Stimulated activated CD8-positive, alpha-beta memory T cell treated with anti-CD3 and anti-CD28 coated beads, Interleukin-2, amount 100 ng/mL, for 48 hours (primary cell): Measurements from ENCODE around the gene FAM20C.

Experiments
- DNase-seq, 2 donors: peaks; one replicate each; pipeline ENCODE4 v3.0.0-alpha.2; 2020; ENCODE audit warnings: low read depth in 2 of 2

Gene FAM20C

DNA sequence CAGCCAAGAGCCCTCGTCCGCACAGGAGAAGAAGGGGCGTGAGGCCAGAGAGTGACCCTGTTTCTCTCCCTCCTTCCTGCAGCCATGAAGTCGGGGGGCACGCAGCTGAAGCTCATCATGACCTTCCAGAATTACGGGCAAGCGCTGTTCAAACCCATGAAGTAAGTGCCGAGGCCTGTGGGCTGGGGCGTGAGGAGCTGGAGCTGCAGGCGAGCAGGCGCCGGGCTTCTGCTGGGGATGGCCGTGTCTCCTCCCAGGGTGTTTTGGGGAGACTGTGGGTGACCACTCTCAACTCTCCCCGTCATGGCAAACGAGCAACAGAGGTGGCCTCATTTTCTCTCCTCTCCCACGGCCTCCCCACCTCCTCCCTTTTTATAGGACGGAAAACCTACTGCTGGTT lies 16.4 kb downstream of the FAM20C start:
- no peak for DNase-seq

DNA sequence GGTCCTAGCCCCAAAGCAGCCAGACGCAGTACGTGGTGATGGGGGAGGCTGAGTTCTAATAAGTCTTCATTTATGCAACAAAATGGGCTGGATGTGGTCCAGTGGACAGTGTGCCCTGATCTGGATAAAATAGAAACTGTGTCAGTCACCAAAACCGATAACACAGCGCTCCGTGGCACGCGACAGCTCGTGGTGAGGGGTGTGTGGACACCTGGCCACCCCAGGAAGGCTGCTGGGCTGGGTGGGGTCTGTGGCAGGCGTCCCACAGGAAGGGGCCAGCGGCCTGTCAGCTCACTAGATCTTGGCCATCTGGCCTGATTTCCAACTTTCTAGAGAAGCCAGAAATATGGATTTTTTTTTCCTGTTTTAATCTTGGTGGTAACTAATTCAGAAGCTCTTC lies 17.0 kb downstream of the FAM20C start:
- no peak for DNase-seq

DNA sequence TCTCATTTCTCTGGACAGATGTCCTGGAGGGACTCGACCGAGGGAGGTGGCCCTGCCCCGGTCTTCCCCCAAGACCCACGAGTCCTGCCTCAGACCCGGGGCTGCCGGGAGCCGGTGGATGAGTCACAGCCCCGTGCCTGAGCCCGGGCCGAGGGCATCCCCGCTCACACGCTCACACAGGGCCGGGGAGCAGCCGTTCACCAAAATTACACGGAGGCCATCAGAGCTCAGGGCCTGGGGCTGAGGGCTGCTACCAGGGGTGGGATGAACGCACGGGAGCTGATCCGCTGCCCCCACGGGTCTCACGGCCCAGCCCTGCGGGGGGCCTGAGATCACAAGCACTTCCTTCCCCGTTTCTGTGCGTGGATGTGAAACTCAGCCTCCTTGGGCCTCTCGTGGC lies 17.5 kb downstream of the FAM20C start:
- DNase-seq: no peak

DNA sequence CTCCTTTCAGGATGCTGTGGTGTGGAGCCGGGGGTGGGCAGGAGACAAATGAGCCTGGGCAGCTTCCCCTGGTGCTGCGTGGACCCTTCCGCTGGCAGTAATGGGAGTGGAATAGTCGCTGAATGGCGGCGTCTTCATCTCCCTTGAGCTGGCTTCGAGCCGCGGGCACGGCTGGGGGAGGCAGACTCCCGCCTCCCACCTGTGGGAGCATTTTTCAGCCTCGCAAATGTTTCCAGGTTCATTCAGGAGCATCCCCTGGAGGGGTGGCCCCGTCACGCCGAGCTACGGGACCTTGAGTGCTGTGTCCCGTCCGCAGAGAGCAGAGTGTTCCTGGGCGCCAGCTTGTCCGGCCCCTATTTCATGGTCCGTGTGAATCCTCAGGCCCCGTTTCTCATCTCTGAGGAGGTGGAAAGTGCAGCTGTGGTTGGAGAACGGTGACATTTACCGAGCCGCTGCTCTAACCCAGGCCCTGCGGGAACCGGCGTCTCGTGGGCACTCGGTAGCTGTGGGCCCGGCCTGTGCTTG lies 18.1 kb downstream of the FAM20C start:
- DNase-seq: no peak

DNA sequence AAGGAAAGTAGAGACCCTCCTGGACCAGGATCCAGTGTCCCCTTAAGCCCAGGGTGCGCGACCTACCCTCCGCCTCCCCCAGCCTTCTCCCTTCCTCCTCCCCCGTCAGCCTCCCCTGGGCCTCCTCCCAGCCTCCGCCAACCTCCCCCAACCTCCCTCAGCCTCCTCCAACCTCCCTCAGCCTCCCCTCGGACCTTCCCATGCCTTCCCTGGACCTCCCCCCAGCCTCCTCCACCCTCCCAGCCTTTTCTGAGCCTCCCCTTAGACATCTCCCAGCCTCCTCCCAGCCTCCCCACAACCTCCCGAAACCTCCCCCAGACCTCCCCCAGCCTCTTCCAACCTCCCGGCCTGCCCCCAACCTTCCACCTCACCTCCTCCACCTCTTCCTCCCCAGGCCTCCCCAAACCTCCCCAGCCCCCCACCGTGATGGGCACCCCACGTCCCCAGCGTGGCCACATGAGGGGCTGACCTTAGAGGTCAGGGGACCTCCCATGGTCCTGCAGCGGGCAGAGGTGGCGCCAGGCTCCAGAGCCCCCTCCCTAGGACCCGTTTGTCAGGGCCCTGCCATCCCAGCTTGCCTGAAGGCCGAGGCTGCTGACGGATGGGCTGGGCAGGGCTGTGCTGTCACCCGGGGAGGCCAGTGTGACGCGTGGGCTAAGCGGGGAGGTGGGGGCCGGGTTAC lies 18.8 kb downstream of the FAM20C start:
- no peak for DNase-seq

DNA sequence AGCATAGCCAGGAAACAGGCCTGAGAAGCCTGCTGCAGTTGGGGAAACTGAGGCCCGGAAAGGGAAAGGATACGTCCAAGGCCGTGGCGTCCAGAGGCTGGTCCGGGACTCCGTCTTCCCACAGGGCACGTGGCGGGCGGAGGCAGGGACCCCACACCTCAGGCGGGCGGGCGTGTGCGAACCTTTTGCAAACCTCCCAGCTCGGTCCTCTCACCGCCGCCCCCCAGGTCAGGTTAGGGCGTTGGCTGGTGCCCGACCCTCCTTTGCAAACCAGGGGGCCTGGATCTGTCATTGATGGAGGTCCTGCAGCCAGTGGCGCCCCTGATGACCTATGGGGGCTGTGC lies 19.3 kb downstream of the FAM20C start:
- DNase-seq: no peak

DNA sequence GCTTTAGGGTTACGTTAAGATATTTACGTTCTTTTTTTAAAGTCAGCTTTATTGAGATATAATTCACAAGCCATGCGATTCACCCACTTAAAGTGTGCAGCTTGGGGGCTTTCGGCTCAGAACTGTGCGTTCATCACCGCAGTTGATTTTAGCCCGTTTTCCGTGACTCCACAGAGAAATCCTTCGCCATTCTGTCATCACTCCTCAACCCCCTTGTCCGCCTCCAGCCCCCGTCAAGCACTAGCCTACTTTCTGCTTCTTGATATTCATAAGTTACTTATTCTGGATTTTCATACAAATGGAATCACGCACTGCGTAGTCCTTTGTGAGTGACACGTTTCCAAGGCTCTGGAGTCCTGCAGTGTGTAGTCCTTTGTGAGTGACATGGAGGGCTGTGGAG lies 20.4 kb downstream of the FAM20C start:
- DNase-seq: no peak

DNA sequence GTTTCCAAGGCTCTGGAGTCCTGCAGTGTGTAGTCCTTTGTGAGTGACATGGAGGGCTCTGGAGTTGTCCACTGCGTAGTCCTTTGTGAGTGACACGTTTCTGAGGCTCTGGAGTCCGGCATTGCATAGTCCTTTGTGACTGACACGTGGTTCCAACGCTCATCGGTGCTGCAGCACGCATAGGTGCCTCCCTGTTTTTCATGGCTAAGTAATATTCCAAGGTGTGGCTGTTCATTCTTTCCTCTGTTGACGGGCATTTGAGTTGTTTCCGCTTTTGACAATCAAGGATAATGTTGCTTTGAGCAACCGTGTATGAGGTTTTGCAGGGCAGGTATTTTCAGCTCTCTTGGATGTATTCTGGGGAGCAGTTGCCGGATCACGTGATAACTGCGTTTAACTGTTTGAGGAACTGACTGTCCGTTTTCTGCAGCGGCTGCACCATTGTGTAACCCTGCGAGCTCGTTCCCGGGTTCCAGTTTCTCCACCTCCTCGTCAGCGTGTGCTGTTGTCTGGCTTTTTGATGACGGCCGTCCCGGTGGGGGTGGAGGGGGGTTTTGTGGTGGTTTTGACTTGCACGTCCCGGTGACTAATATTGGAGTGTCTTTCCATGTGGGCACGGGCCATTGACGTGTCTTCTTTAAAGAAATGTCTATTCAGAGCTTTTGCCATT lies 21.1 kb downstream of the FAM20C start:
- no peak for DNase-seq

DNA sequence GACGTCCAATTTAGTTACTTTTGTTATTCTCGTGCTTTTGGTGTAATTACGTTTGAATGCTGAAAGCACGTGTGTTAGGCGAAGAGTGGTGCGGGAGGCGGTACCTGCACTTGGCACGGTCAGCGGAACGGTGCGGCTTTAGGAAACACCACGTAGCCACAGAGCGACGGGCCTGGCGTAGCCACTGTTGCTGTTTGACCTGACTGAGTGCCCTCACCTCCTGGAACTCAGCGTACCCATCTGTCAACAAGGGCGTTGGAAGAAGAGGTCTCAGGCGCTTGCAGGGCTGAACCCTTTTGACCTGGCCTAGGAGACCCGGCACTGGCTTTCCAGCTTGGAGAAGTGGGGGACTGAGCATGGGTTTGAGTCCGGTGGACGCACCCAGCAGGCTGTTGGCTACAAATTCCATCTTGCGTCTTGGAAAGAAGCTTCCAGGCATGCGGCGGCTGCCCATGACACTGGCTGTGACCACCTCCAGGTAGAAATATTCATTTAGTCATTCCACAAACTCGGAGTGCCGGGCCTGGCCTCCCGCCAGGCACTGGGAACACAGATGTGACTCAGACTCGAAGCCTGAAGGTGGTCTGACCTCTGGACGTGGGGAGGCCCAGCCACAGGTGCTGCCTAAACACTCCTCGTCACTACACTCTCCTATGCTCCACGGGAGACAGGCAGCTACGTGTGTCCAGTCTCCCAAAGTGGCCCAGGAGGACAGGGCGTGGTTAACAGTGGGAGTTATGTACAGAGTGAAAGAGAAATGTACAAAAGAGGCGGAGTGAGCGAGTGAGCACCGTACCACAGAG lies 22.2 kb downstream of the FAM20C start:
- no peak for DNase-seq

DNA sequence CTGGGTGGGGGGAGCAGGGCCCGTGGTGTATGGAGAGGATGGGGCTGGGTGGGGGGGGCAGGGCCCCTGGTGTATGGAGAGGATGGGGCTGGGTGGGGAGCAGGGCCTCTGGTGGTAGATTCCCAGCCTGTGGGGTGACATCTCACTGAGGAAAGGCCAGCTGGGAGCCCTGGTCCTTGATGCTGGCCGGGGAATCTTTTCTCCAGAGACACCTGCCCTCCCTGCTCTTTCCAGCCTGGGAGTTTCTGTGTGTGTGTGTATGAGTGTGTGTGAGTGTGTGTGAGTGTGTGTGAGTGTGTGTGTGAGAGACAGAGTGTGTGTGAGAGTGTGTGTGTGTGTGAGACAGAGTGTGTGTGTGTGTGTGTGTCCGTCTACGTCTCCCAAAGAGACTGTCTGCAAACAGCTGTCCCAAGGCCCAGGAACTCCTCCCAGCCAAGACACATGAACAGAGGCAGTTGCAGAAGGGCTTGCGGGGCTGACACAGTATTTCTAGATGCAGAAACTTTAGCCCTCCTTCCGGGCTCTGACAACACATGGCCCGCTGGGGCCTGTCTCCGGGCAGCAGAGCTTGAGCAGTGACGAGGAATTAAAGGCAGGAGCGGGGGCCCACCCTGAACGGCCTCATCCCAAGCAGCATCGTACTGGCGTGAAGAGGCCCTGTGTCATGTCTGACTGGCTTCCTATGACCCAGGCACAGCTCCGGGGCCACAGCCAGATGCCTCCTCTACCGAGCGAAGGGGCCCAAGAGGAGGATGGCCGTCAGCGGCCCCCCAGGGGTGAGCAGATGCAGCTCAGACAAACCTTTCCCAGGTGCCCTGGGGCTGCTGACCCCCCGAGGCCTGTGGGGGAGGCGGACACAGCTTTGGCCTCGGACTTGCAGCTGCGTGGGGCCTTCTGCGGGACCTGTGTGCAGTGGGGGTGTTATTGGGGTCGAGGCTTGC lies 24.3 kb downstream of the FAM20C start:
- DNase-seq: no peak

DNA sequence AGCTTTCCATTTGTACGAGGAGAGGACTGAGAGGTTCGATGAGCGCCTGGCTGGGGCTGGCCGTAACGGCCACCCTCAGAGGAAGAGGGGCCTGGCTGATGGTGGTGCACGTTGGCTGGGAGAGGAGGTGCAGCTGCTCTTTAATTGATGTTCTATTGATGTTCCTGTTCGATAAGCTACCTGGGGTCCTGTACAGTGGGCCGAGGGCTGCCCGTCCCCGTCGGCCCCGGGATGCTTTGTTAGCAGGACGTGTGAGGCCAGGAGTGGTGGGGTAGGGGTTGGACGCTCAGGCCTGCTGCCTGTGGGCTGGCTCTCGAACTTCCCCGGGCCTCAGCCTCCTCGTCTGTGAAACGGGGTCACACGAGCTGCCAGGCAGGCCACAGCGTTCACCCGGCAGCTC lies 25.4 kb downstream of the FAM20C start:
- DNase-seq: no peak

DNA sequence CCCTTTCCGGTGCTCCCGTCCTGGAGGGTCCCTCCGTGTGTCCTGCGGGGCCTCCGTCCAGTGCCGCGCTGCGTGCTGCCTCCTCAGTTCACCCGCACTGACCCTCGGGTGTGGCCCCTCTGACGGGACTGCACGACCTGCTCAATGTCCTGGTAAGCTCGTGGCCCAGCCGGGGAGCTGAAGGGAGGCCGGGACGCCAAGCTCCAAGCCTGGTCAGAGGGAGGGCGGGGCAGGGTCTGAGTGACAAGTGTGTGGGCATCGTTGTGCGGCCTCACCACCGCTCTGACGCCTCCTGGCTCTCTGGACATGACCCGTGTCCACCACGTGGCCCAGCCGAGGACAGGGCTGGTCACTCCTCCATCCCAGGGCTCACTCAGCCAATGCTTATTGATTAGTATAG lies 25.9 kb downstream of the FAM20C start:
- no peak for DNase-seq

DNA sequence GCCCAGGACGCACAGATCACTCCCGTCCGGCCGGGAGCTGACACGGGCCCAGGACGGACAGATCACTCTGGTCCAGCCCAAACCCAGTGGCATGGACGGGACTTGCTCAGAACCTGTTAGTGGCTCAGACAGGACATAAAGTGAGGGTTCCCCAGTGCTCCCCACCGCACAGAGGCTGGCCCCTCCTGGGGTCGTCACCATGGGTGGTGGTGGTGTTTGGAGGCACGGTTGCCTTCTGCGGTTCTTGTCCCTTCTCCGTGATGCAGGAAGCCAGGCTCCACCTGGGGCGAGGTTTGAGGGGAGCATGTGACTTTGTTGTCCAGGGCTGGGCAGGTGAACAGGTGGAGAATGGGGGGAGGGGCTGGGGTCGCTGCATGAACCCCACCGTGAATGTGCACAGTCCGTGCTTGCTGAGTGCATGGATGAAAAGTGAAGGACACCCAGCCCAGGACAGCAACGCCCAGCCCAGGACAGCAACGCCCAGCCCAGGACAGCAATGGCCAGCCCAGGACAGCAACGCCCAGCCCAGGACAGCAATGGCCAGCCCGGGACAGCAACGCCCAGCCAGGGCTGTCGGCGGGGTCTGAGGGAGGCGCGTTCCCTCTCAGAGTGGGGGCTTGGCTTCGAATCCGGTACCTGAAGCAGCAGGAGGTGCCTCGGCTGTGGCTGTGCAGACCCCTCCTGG lies 26.7 kb downstream of the FAM20C start:
- no peak for DNase-seq

DNA sequence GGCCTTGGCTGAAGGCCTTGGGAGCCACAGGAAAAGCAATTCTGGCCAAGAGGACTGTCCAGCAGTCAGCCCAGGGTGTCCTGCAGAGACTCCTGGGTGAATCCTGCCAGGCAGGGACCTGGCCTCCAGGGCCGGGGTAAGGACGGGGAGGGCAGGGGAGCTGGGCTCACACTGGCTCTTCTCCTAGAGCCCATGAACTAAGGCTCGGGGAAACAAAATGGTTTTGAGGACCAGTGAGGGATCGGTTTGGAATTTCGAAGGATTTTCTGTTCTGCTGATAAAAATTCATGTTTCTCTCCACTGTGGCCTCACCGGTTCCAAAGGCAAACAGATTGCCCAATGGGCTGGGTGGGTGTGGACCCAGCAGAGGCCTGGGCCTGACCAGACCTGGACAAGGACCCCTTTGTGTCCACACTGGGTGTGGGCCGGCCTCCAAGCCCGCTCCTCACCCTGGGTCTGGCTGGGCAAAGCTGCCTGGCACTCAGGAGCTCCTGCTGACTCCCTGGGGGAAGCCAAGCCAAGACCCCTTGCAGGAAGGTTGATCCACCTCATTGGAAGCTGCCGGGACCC lies 27.3 kb downstream of the FAM20C start:
- no peak for DNase-seq

DNA sequence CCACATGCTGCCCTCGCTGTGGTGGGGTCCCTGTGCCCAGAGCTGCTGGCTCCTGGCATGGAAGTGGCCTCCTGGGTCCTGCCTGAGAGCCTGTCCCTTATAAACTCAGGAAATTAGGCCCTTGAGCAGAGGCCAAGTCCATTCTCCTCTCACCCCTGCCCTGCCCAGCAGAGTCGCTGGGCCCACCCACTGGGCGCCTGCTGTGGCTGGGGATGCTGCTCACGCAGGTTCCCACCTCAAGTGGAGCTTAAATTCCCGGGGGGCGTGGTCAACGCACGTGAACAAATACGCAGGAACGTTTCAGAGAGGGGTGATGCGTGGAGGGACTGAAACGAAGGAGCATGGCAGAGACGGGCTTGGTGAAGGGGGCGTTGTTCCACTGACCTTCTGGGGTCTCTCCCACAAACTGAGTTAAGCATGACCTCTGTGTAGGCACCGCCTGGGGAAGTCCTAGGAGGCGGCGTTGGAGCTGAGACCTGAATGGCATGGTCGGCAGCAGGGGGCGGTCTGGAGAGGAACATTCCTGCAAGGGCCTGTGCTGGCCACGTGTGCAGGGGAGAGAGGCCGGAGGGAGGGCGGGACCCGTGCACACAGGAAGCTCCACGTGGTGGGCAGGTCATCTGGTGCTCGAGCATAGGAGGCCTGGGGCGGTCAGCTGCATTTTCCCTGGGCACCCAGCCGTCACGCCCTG lies 27.9 kb downstream of the FAM20C start:
- DNase-seq: no peak

DNA sequence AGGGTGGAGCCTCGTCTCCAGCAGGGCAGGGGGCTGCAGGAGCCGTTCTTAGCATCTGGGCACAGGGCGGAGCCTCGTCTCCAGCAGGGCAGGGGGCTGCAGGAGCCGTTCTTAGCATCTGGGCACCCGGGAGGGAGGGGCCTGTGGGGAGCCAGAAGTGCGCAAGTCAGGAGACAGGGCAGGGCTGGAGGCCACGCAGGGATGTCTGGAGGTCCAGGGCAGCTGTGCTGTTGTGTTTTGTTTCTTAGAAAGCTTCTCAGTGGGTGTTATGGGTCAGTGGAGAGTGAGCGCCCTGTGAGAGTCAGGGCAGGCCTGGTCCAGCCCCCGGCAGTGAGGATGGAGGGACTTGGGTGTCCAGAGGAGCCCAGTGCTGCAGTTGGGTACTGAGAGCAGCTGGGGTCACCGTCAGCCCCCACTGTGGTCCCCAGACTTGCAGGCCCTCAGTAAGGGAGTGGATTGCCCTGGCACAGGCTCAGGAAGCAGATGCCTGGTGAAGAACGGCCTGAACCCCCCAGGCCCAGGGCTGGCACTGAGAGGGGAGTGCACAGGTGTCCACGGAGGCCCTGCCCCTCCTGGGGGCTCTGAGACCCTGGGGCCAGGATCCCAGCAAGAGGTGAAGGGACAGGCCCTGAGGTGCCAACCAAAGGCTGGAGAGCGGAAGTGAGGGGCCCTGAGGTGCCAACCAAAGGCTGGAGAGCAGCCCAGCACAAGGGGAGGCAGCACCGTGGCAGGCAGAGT lies 29.8 kb downstream of the FAM20C start:
- DNase-seq: no peak

DNA sequence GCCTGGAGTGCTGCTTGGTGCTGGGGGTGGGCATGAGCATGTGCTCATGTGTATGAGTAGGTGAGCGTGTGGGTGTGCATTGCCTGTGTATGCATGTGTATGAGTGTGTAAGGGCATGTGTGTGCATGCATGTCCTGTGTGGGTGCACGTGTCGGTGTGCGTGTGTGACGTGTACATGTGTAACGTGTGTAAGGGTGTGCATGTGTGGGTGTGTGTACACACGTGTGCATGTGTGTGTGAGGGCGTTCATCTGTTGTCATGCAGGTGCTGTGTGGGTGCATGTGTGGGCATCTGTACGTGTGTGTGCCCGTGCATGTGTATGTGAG lies 30.3 kb downstream of the FAM20C start:
- no peak for DNase-seq

DNA sequence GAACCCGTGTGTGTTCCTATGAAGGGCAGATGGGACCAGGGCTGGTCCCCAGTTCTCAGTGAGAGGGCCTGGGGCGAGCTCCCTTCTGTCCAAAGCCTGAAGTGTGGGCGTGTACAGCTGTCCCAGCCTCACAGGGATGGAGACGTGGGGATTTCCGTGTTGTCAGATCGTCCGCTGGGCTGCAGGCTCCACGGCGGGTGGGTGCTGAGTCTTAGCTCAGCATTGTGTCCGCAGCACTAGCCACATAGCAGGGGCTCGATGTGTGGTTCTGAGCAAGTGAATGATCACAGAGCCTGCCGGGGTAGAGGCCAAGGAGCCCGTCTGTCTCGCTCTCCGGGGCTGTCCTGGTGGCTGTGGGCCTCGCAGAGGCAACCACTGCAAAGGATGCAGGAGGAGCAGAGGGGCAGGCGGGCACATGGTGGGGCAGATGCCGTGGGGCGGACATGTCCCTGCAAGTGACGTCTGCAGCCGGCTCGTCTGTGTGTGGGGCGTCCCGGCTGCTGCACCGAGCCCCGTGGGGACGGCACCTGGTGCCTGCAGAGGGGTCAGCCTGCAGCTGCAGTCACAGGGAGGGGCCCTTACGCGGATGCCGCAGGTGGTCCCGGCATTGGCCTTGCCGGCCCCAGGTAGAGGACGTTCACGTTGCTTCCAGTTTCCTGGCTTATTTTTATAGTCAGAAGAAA lies 30.9 kb downstream of the FAM20C start:
- DNase-seq: no peak

DNA sequence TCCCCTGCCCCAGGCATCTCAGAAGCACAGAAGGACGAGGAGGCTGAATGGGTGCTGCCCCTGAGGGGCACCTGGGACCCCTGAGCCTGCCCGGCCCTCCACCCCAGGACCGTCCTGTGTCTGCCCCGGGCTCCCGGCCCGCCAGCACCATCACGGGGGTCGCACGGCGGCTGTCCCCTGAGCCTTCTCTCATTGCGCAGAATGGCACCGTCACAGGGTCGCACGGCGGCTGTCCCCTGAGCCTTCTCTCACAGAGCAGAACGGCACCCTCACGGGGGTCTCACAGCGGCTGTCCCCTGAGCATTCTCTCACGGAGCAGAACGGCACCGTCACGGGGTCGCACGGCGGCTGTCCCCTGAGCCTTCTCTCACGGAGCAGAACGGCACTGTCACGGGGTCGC lies 31.5 kb downstream of the FAM20C start:
- no peak for DNase-seq
